ENCODE results near the gene CIAPIN1.
A peak's percentile ranks its signal among the peaks of the same experiment; 100 is the strongest.

DNA sequence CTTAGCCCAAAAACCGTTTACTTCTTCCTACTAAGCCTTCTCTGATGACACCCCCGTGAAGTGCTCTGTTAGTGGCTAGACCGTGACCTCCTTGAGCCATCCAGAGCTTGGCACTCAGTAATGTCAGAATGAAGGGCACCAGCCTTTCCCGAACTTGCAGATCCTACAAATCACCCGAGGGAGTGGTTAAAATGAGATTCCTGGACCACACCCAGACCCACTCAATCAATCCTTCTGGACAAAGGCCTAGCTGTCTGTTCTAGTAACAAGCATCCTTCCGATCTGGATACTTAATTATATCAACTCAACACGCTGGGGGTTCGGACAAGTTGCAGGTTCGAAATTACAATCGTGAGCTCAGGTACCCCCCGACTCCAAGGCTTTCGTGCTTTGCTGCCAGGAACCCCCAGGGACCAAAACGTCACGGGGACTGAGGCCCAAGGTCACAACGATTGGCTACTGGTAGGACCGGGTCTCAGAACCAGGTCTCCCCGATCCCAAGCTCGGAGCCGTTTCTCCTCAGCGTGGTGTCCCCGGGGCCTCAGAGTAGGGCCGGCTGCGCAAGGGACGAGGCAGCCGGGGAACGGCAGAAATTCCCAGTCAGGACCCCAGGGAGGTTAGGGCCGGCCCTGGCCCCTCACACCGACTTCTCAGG lies 527 bp downstream of the CIAPIN1 start:
- TF ChIP-seq POLR2A (IDR thresholded peaks at IDR 0.05; ENCODE audit: low read depth, low read length) = 0 out of 2 replicates have a peak, but pooled peaks have one; percentile 25
- no peak; the same call in 1 of the 2 replicates for TF ChIP-seq POLR2AphosphoS5 (IDR thresholded peaks at IDR 0.05; ENCODE audit: low read depth, low read length)
